Measurements from ENCODE around the gene PEAK1.
"Not testable (repeated sequence)": the region's sequence is repeated elsewhere in the genome, so short reads cannot be mapped to it uniquely, and the experiment has no call there.

The PEAK1 gene

GRCh38 chr15:77292969-77293558 is 126.8 kb downstream of the PEAK1 start:
- DNase-seq: no peak

- no peak for DNase-seq
These were observed 128.8 kb downstream of the PEAK1 start for GRCh38 chr15:77291107-77291506.

- no peak for DNase-seq
These were observed 132.5 kb downstream of the PEAK1 start for GRCh38 chr15:77287385-77287784.

GRCh38 chr15:77285057-77285997 is 134.6 kb downstream of the PEAK1 start:
- no peak for DNase-seq

- no peak for DNase-seq
These were observed 137.6 kb downstream of the PEAK1 start for GRCh38 chr15:77282333-77282732.

- DNase-seq: no peak
These were observed 143.0 kb downstream of the PEAK1 start for GRCh38 chr15:77276943-77277342.

GRCh38 chr15:77276096-77276495 is 143.8 kb downstream of the PEAK1 start:
- DNase-seq: no peak

- not testable (repeated sequence) for DNase-seq
These were observed 146.8 kb downstream of the PEAK1 start for GRCh38 chr15:77273136-77273535.

GRCh38 chr15:77266708-77267386 is 153.1 kb downstream of the PEAK1 start:
- DNase-seq: no peak

- no peak for DNase-seq
These were observed 164.5 kb downstream of the PEAK1 start for GRCh38 chr15:77255385-77255784.

- DNase-seq: no peak
These were observed 168.2 kb downstream of the PEAK1 start for GRCh38 chr15:77251662-77252061.

GRCh38 chr15:77247116-77247515 is 172.8 kb downstream of the PEAK1 start:
- no peak for DNase-seq

- DNase-seq: no peak
These were observed 176.0 kb downstream of the PEAK1 start for GRCh38 chr15:77243716-77244401.

- no peak for DNase-seq
These were observed 176.8 kb downstream of the PEAK1 start for GRCh38 chr15:77243135-77243534.

GRCh38 chr15:77239882-77240608 is 179.9 kb downstream of the PEAK1 start:
- no peak for DNase-seq

- no peak for DNase-seq
These were observed 184.3 kb downstream of the PEAK1 start for GRCh38 chr15:77235566-77235965.

GRCh38 chr15:77228828-77229227 is 191.1 kb downstream of the PEAK1 start:
- DNase-seq: no peak

GRCh38 chr15:77226652-77227051 is 193.3 kb downstream of the PEAK1 start:
- DNase-seq: no peak

- no peak for DNase-seq
These were observed 194.3 kb downstream of the PEAK1 start for GRCh38 chr15:77225646-77226045.

- DNase-seq: no peak
These were observed 194.8 kb downstream of the PEAK1 start for GRCh38 chr15:77225088-77225487.

GRCh38 chr15:77224352-77224751 is 195.6 kb downstream of the PEAK1 start:
- DNase-seq: peak in 1 of 6 experiments; percentile 16

GRCh38 chr15:77221708-77222107 is 198.2 kb downstream of the PEAK1 start:
- no peak for DNase-seq

All from stimulated activated naive CD4-positive, alpha-beta T cell (primary cell).